WI38 (cell line): Measurements from ENCODE around the gene GGA2.
"Not testable (repeated sequence)": the region's sequence is repeated elsewhere in the genome, so short reads cannot be mapped to it uniquely, and the experiment has no call there.

Source experiments
- H3K4me3 ChIP-seq: 2 replicates; pipeline ENCODE4 v1.5.1; 2011; ENCODE audit warnings: low read depth, mild to moderate bottlenecking, control low read depth, low read length
- TF ChIP-seq, protein P1 (sequence below): IDR thresholded peaks from 2 replicates; pipeline ENCODE4 v1.5.1; 2012; ENCODE audit warnings: low read depth, mild to moderate bottlenecking, control low read depth, low read length

GGA2 gene

DNA sequence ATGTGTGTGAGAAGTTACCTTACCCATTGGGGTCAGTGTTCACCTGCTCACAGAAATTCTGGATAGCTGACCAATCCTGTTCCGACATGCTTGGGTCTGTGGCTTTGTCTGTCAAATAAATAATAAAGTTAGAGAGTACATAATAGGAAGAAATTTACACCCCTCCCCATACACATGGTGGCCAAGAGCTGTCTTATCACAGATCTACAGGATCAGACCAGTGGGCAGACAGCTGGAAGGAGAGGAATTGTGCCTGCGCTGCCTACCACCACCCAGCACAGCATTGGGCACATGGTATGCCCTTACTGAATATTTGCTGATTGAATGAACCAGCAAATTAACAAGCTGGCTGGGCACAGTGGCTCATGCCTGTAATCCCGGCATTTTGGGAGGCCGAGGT, 14.6 kb downstream of the GGA2 start:
- TF ChIP-seq, protein P1, sequence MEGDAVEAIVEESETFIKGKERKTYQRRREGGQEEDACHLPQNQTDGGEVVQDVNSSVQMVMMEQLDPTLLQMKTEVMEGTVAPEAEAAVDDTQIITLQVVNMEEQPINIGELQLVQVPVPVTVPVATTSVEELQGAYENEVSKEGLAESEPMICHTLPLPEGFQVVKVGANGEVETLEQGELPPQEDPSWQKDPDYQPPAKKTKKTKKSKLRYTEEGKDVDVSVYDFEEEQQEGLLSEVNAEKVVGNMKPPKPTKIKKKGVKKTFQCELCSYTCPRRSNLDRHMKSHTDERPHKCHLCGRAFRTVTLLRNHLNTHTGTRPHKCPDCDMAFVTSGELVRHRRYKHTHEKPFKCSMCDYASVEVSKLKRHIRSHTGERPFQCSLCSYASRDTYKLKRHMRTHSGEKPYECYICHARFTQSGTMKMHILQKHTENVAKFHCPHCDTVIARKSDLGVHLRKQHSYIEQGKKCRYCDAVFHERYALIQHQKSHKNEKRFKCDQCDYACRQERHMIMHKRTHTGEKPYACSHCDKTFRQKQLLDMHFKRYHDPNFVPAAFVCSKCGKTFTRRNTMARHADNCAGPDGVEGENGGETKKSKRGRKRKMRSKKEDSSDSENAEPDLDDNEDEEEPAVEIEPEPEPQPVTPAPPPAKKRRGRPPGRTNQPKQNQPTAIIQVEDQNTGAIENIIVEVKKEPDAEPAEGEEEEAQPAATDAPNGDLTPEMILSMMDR = no peak
- no peak overlapping the region for H3K4me3 ChIP-seq

DNA sequence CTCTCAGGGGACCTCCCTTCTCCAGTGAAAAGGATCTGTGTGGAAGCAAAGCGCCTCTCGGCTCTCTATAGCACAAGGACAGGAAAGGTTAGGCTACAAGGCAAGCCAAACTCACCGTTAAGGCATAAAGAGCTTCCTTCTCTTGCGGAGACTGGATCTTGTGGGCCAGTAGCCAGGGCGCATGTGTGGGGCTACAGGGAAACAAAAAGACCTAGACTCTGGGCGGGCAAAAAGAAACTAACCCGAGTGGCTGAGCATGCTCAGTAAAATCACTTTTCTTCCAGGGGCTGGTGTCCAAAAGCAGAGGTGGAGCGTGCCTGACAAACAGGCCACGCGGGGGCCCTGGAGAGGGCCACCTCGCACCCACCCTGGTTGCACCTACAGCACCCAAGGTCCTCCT, 16.1 kb downstream of the GGA2 start:
- TF ChIP-seq, protein P1 = no peak

DNA sequence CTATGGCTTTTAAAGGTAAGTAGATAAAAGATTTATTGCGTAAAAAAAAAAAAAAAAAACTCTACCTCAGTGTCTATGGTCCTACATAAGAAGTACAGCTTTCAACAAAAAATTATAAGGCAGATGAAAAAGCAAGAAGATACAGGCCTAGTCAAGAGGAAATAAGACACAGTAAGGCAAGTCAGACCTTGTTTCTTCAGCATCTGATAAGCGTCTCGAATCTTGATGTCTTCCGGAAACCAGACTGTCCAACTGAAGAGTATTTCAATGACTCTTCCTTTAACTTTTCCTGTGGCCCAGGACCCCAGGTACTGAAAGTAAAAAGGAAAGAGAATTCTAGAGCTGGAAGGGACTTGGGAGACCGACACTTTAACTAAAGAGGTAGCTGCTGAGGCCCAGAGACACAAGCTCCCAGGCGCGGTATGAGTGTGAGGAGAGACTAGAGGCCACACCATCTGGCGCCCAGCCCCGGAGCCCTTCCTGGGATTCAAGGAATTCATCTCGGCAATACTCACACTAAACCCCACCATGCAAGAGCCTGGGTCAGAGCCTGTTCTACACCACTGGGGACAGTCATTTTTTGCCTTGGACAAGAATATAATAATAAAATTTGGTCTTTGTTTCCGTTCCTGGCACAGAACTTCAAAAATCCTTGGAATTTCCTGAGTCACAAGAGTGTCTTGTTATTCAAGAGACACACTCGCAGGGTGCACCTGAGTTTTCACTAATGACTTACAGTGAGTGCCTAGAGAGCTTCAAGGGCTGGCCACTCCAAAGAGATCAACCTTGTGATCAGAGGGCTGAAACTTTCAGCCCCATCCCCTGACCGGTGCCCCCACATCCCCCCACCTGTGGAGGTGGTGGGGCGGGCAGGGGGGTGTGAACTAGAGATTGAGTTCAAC, 18.6 kb downstream of the GGA2 start:
- TF ChIP-seq, protein P1 = no peak
- H3K4me3 ChIP-seq = no peak overlapping the region

More for the DNA sequence above, 16.1 kb downstream of the GGA2 start:
- no peak overlapping the region for H3K4me3 ChIP-seq

GRCh38 chr16:23486480-23486879, 23.8 kb downstream of the GGA2 start:
- no peak overlapping the region for H3K4me3 ChIP-seq
- TF ChIP-seq, protein P1 = no peak

- H3K4me3 ChIP-seq = no peak overlapping the region
- TF ChIP-seq, protein P1 = no peak
These were observed 24.5 kb downstream of the GGA2 start for GRCh38 chr16:23485841-23486240.

- TF ChIP-seq, protein P1 = no peak
- no peak overlapping the region for H3K4me3 ChIP-seq
These were observed 25.1 kb downstream of the GGA2 start for GRCh38 chr16:23485257-23485614.

- H3K4me3 ChIP-seq = no peak overlapping the region
- TF ChIP-seq, protein P1 = no peak
These were observed 25.6 kb downstream of the GGA2 start for GRCh38 chr16:23484510-23485256.

GRCh38 chr16:23483492-23483891, 26.8 kb downstream of the GGA2 start:
- not testable (repeated sequence) for H3K4me3 ChIP-seq
